ENCODE measurements around the gene ELN. TPM values are rescaled to one million over a fixed set of nuclear protein-coding genes. Genes with fewer than 3 reads are reported as not detected.

The ELN gene
- total and polyA plus RNA-seq, 2 of the 8 experiments (the other 6 are each of a cell fraction or from before 2014, with no cell fraction given), result 5.1 to 5.6 TPM

DNA sequence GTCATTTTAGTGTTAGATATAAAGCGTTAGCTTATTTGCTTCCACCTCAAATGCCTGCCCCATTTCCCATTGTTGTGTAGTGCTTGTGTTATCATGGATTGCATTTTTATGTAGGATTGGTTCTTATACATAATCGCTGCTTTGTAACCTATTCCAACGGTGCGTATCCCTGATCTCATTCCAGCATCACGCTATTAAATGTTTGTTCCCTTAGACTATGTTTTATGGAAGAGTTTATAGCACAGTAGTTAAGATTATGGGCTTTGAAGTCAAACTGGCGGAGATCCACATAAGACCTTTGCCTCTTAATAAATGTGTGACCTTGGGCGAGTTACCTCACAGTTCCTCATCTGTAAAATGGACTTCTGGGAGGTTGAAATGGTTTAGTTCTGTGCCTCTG, 34.0 kb upstream of the ELN start:
- H3K4me1 ChIP-seq (replicated peaks in 1 of 4; ENCODE audit: control insufficient read depth in 3 of 4, insufficient read depth in 4 of 4, low read length in 3 of 4), result no peaks in the 10 kb centered on the region
- no peak overlapping the region for H4K8ac ChIP-seq (ENCODE audit: extremely low read depth, insufficient read depth, low read length)
- no peak overlapping the region for H2AK5ac ChIP-seq (ENCODE audit: low read depth, low read length)
- POLR2A ChIA-PET (ENCODE audit: partially characterized antibody), result no interaction called here
- FAIRE-seq, result no peak
- CTCF ChIA-PET (ENCODE audit: partially characterized antibody), result no interaction called here
- no peak for DNase-seq (ENCODE audit: low read depth in 1 of 2, low spot score in 2 of 2)
- no peak overlapping the region for H3K18ac ChIP-seq (ENCODE audit: extremely low read depth, low read length)
- H3K14ac ChIP-seq (ENCODE audit: insufficient read length), result no peak overlapping the region
- H3K23me2 ChIP-seq (ENCODE audit: low read depth, low read length), result no peaks in the 10 kb centered on the region
- no peak overlapping the region for H2BK20ac ChIP-seq (ENCODE audit: low read length)
- H4K5ac ChIP-seq (ENCODE audit: insufficient read length, low read depth, low read length), result no peak overlapping the region
- H4K91ac ChIP-seq (replicated peaks; ENCODE audit: insufficient read length, low read length), result no peak overlapping the region
- peaks cover 3 to 11% of the 10 kb centered on the region in 2 experiments; a peak in 2 of 4 replicates for H3K9me3 ChIP-seq (ENCODE audit: insufficient read depth in 2 of 2, low read depth in 1 of 2, low read length in 1 of 2)
- H2AFZ ChIP-seq (ENCODE audit: low read length), result no peak overlapping the region
- no peaks in the 10 kb centered on the region for H3K79me2 ChIP-seq (ENCODE audit: control insufficient read depth in 1 of 2, insufficient read depth in 2 of 2, low read length in 2 of 2)
- no peak overlapping the region for H3K4ac ChIP-seq (replicated peaks; ENCODE audit: insufficient read length, low read depth, low read length)
- no peak overlapping the region for H2BK5ac ChIP-seq (ENCODE audit: low read depth, low read length)
- no peak overlapping the region for H3K56ac ChIP-seq (replicated peaks; ENCODE audit: insufficient read length, low read depth, low read length)
- no peak overlapping the region for H2BK12ac ChIP-seq (ENCODE audit: low read depth, low read length)
- H2BK120ac ChIP-seq (replicated peaks; ENCODE audit: low read depth, low read length), result no peak overlapping the region
- H3K4me2 ChIP-seq (ENCODE audit: insufficient read depth in 1 of 2, low read depth in 2 of 2, low read length in 2 of 2), result no peak overlapping the region
- H3K27ac ChIP-seq (ENCODE audit: low read depth, low read length), result no peak overlapping the region
- H2BK15ac ChIP-seq (ENCODE audit: low read length), result no peak overlapping the region
- H3K27me3 ChIP-seq (replicated peaks in 1 of 4; ENCODE audit: control insufficient read depth in 3 of 4, extremely low read depth in 1 of 4, insufficient read depth in 3 of 4, low read length in 3 of 4), result no peaks in the 10 kb centered on the region
- H3K36me3 ChIP-seq (ENCODE audit: control insufficient read depth in 2 of 4, insufficient read depth in 4 of 4, low read length in 3 of 4), result no peaks in the 10 kb centered on the region
- H3K79me1 ChIP-seq (ENCODE audit: low read depth, low read length), result no peaks in the 10 kb centered on the region
- H3K4me3 ChIP-seq (ENCODE audit: extremely low read depth in 1 of 4, insufficient read depth in 2 of 4, low read depth in 3 of 4, low read length in 4 of 4), result no peak overlapping the region
- 88% methylated on average over 7 of the region's 7 CpGs; no CpG with 5 or more reads in 1 of the 2 experiments for WGBS, 2 experiments (ENCODE audit: extremely low coverage in 1 of 2, insufficient coverage in 1 of 2, insufficient read length in 1 of 2, insufficient replicate concordance in 2 of 2, low coverage in 1 of 2, low lambda C conversion rate in 2 of 2, missing lambda C conversion rate in 1 of 2)
- no peak overlapping the region for H3K9ac ChIP-seq (replicated peaks in 1 of 4; ENCODE audit: extremely low read depth in 1 of 4, low read depth in 3 of 4, low read length in 3 of 4)
- H4K20me1 ChIP-seq (replicated peaks in 1 of 2; ENCODE audit: control insufficient read depth in 1 of 2, insufficient read depth in 2 of 2, low read length in 2 of 2), result no peaks in the 10 kb centered on the region
- H3K23ac ChIP-seq (ENCODE audit: insufficient read length), result no peak overlapping the region
- TF ChIP-seq, protein P1, sequence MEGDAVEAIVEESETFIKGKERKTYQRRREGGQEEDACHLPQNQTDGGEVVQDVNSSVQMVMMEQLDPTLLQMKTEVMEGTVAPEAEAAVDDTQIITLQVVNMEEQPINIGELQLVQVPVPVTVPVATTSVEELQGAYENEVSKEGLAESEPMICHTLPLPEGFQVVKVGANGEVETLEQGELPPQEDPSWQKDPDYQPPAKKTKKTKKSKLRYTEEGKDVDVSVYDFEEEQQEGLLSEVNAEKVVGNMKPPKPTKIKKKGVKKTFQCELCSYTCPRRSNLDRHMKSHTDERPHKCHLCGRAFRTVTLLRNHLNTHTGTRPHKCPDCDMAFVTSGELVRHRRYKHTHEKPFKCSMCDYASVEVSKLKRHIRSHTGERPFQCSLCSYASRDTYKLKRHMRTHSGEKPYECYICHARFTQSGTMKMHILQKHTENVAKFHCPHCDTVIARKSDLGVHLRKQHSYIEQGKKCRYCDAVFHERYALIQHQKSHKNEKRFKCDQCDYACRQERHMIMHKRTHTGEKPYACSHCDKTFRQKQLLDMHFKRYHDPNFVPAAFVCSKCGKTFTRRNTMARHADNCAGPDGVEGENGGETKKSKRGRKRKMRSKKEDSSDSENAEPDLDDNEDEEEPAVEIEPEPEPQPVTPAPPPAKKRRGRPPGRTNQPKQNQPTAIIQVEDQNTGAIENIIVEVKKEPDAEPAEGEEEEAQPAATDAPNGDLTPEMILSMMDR (IDR thresholded peaks at IDR 0.05; ENCODE audit: control extremely low read depth in 1 of 3, insufficient read depth in 1 of 3, low read depth in 1 of 3, low read length in 3 of 3), result no peak
- TF ChIP-seq ZNF274 (IDR thresholded peaks at IDR 0.05; ENCODE audit: borderline replicate concordance, extremely low read depth, low read length), result no peak
- no peak for TF ChIP-seq RXRA (IDR thresholded peaks at IDR 0.05; ENCODE audit: insufficient read depth, low read depth, low read length)
- no peak for TF ChIP-seq EP300 (IDR thresholded peaks at IDR 0.05; ENCODE audit: borderline replicate concordance in 1 of 2, low read depth in 2 of 2, low read length in 2 of 2)
- TF ChIP-seq SAP30 (IDR thresholded peaks at IDR 0.05; ENCODE audit: insufficient read depth, insufficient replicate concordance, low read length), result no peak
- TF ChIP-seq, protein P2, sequence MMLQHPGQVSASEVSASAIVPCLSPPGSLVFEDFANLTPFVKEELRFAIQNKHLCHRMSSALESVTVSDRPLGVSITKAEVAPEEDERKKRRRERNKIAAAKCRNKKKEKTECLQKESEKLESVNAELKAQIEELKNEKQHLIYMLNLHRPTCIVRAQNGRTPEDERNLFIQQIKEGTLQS (IDR thresholded peaks at IDR 0.05; ENCODE audit: insufficient read depth, low read depth, low read length), result no peak
- TF ChIP-seq SIN3A (conservative IDR thresholded peaks at IDR 0.05 in 1 of 2, IDR thresholded peaks at IDR 0.05 in 1 of 2; ENCODE audit: low read depth in 1 of 2, low read length in 2 of 2), result no peak
- TF ChIP-seq TBP (IDR thresholded peaks at IDR 0.05; ENCODE audit: low read depth, low read length), result no peak
- TF ChIP-seq CREB1 (IDR thresholded peaks at IDR 0.05), result no peak
- no peak for TF ChIP-seq EGR1 (IDR thresholded peaks at IDR 0.05; ENCODE audit: borderline replicate concordance, low read depth, low read length)
